GM19035 (cell line): ENCODE data around the gene SLC12A5.

Experiments used
- ATAC-seq: cut with Tn5 transposase; IDR thresholded peaks from one replicate; pipeline ENCODE4 v1.9.1; 2021; ENCODE audit not compliant: unreplicated experiment

The SLC12A5 gene

GRCh38 chr20:46006022-46006705, 22.9 kb upstream of the SLC12A5 start:
- no peak for ATAC-seq

DNA sequence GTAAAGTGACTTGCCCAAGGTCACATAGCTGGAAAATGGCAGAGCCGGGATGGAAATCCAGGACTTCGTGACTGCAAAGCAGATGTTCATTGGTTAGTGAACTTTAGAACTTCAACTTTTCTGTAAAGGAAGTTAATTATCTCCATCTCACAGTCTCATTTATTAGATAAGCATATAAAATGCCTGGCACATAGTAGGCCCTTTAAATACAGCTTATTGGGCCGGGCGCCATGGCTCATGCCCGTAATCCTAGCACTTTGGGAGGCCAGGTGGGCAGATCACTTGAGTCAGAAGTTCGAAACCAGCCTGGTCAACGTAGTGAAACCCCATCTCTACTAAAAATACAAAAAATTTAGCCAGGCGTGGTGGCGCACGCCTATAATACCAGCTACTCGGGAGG, 22.1 kb upstream of the SLC12A5 start:
- no peak for ATAC-seq

- no peak for ATAC-seq
Observed at GRCh38 chr20:46007671-46008070, 21.3 kb upstream of the SLC12A5 start.

DNA sequence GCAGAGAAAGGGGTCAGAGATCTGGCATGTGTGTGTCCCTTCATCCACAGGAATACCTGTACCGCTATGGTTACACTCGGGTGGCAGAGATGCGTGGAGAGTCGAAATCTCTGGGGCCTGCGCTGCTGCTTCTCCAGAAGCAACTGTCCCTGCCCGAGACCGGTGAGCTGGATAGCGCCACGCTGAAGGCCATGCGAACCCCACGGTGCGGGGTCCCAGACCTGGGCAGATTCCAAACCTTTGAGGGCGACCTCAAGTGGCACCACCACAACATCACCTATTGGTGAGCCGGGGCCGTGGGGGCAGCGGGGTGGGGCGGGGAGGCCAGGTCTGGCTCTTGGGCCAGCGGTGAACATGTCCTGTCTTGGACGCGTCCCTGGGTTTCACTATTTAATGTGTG, 19.2 kb upstream of the SLC12A5 start:
- no peak for ATAC-seq

GRCh38 chr20:46010491-46011391, 18.3 kb upstream of the SLC12A5 start:
- ATAC-seq = no peak

GRCh38 chr20:46011631-46012482, 17.2 kb upstream of the SLC12A5 start:
- no peak for ATAC-seq

GRCh38 chr20:46012921-46013320, 16.1 kb upstream of the SLC12A5 start:
- no peak for ATAC-seq

GRCh38 chr20:46013322-46013828, 15.6 kb upstream of the SLC12A5 start:
- no peak for ATAC-seq

- peak; percentile 62 for ATAC-seq
Observed at GRCh38 chr20:46013829-46014516, 15.0 kb upstream of the SLC12A5 start.

DNA sequence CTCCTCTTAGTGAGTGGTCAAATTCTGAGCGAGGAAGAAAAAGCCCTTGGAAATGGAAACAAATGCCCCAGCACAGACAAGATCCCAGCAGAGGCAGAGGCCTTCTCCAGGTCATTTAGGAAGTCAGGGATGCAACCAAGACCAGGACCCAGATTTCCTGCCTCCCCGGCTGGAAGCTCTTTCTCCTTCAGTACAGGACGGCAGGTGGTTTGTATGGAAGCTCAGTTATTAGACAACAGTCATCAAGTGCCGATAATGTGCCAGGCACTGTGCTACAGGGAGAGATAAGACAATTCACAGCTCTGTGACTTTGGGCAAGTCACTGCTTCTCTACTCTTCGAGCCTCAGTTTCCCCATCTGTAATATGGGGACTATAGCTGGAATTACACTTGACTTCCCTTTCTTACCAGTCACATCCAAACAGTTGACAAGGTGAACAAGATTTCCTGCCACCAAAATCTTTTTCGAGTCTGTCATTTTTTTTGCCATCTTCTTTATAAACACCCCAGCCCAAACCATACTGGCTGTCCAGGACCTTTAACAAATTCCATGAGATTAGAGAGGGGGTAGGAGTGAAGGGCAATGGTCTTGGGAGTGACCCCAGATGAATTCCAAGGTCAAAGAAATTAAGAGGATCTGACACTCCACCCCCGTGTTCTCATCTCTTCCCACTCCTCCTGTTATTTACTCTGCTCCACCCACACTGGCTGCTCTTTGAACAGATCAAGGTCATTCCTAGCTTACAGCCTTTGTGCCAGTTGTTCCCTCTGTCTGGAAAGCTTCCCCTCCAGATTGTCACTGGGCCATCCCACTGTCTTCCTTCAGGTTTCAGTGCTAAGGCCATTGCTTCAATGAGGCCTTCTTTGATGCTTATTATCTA, 14.3 kb upstream of the SLC12A5 start:
- ATAC-seq = no peak

- no peak for ATAC-seq
Observed at GRCh38 chr20:46017272-46017671, 11.7 kb upstream of the SLC12A5 start.

DNA sequence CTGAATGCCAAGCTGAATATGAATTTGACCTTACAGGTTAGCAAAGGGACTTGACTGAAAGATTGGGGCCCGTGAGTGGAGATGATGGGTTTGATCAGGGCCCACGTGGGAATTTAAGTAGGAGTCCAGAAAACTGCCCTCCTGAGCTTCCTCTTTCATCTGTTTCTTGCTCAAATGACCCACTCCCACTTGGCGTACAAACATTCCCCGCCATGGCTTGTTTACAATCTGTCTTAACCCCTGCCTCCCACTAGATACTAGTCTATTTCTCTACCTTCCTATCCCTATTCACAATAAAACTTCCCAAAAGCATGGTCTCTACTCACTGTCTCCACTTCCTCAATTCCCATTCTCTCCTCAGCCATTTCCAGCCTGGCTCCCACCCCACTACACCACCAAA, 10.9 kb upstream of the SLC12A5 start:
- no peak for ATAC-seq

DNA sequence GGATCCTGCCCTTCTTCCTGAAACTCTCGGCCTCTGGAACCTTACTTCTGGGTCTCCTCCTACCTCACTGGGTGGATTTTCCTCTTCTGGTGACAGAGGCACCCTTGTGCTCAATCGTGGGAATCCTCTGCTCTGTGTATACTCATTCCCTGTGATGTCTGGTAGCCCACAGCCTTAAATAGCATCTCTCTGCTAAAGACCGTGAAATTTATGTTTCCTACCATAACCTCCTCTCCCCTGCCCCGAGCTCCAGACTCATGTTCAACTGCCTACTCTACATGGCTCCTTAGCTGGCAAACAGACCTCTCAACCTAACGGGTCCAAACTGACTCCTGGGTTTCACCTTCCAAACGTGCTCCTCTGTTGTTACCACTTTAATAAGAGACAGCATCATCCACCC, 10.4 kb upstream of the SLC12A5 start:
- ATAC-seq = no peak

- no peak for ATAC-seq
Observed at GRCh38 chr20:46020555-46020954, 8.5 kb upstream of the SLC12A5 start.

DNA sequence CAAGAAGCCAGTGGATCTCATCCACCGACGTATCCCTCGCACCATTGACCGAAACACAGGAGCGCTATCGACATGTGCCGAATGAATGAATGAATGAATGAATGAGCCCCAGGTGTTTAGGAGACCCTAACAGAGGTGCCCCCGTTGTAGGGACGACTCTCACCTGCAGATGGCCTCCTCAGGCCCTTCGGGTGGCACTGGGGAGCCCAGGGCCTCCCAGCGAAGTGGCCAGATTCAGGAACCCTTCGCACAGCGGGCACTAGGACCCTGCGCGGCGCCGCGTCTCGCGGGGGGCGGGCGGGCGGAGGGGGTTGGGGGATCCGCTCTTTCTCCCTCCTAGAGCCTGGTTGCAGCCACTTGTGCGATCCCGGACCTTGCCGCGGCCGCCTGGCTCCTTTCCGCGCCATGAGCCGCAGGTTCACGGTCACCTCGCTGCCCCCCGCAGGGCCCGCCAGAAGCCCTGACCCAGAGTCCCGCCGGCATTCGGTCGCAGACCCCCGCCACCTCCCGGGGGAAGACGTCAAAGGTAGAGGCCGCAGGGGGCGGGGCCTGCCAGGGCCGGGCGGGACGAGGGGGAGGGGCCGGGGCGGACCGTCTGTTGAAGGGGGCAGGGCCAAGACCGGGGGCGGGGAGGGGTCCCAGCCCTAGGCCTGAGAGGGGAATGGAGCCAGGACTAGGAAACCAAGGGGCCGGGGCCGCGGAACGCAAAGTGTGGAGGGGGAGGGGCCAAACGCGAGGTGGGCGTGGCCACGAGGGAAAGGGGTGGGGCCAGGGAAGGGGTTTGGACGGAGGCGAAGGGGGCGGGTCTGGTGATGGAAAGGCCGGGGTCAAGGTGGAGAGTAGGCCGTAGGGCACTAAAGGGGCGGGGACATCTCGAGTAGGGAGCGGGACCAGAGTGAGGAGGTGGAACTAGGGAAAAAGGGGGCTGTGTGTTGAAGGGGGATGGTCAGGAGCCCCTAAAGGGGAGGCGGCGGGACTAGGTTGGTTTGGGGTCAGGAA, 7.4 kb upstream of the SLC12A5 start:
- ATAC-seq = no peak

DNA sequence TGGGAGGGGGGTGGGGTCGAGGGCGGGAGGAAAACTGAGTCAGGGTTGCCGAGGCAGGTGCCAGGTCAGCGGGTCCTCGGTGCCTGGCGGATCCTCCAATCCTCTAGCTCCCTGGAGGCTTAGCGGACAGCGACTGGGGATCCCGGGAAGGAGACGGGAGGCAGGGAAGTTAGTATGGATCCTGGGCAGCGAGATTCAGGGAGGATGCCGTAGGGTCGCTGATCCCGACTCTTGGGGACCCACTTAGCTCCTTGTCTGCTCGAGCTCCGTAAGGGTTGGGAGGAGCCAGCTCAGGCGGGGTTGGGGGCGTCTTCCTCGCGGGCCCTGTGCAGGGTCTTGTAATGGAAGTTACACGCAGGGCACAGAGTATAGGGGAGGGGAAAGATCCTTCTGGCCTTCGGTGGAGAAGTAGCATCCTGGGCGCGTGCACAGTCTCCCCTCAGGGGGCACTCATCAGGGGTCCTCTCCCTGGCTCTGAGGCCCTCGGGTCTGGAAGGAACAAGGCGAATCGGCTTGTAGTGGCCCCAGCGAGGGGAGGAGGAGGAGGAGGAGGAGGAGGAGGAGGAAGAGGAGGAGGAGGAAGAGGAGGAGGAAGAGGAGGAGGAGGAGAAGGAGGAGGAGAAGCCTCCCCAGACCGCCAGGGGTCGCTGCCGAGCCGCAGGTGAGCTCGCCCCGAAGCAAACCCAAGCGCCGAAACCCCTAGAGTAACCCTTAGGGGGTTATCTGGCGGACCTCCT, 6.4 kb upstream of the SLC12A5 start:
- ATAC-seq = no peak

GRCh38 chr20:46023148-46023484, 5.9 kb upstream of the SLC12A5 start:
- no peak for ATAC-seq

- ATAC-seq = no peak
Observed at GRCh38 chr20:46023999-46024398, 5.0 kb upstream of the SLC12A5 start.
